Raji (cell line): ENCODE data around the gene WNK2.

Source experiments
- POLR2A ChIP-seq: IDR thresholded peaks from 2 replicates; pipeline ENCODE4 v1.6.1; 2011; ENCODE audit warnings: low read depth, low read length, control low read depth; ENCODE audit not compliant: insufficient read depth

Gene WNK2

GRCh38 chr9:93210324-93210973, 26.5 kb downstream of the WNK2 start:
- no peak for TF ChIP-seq POLR2A

- TF ChIP-seq POLR2A: no peak
Observed at GRCh38 chr9:93210974-93211653, 27.2 kb downstream of the WNK2 start.

GRCh38 chr9:93211654-93212001, 27.7 kb downstream of the WNK2 start:
- no peak for TF ChIP-seq POLR2A

- TF ChIP-seq POLR2A: no peak
Observed at GRCh38 chr9:93212409-93212808, 28.5 kb downstream of the WNK2 start.

- no peak for TF ChIP-seq POLR2A
Observed at GRCh38 chr9:93216073-93216365, 32.1 kb downstream of the WNK2 start.

GRCh38 chr9:93217706-93218105, 33.8 kb downstream of the WNK2 start:
- TF ChIP-seq POLR2A: no peak

- TF ChIP-seq POLR2A: no peak
Observed at GRCh38 chr9:93218161-93218560, 34.2 kb downstream of the WNK2 start.

- TF ChIP-seq POLR2A: no peak
Observed at GRCh38 chr9:93218671-93219420, 34.9 kb downstream of the WNK2 start.

- no peak for TF ChIP-seq POLR2A
Observed at GRCh38 chr9:93219692-93220091, 35.8 kb downstream of the WNK2 start.

- no peak for TF ChIP-seq POLR2A
Observed at GRCh38 chr9:93220627-93221026, 36.7 kb downstream of the WNK2 start.

- no peak for TF ChIP-seq POLR2A
Observed at GRCh38 chr9:93221044-93221443, 37.1 kb downstream of the WNK2 start.

GRCh38 chr9:93222890-93223259, 38.9 kb downstream of the WNK2 start:
- TF ChIP-seq POLR2A: no peak

GRCh38 chr9:93223260-93224180, 39.6 kb downstream of the WNK2 start:
- no peak for TF ChIP-seq POLR2A

- no peak for TF ChIP-seq POLR2A
Observed at GRCh38 chr9:93224591-93224990, 40.7 kb downstream of the WNK2 start.

GRCh38 chr9:93225417-93225816, 41.5 kb downstream of the WNK2 start:
- no peak for TF ChIP-seq POLR2A
